A549 (cell line): ENCODE data around the gene KCNE3. TPM values are rescaled to one million over a fixed set of nuclear protein-coding genes. Genes with fewer than 3 reads are reported as not detected.

Experiments
- ATAC-seq, 2 experiments: fragments of 200-7000 bp in 1 of 2; fragments of >200 bp in 1 of 2; cut with Nextera tagmentation in 1 of 2; cut with Tn5 transposase in 1 of 2; 3 replicates each; pipeline versions ENCODE4 v1.8.0 to v1.9.1; 2018 to 2020; ENCODE audit warnings: mild to moderate bottlenecking in 1 of 2, moderate library complexity in 1 of 2
- CTCF ChIA-PET: fragments of 300-600 bp; sonication (Branson Sonifier 250); formaldehyde crosslinking; extraction: SDS; loops from one replicate; lab custom pipeline; 2021; ENCODE audit warnings: antibody characterized with exemption, inconsistent platforms; lab: Yijun Ruan, JAX
- POLR2A ChIA-PET: fragments of 350-600 bp; formaldehyde crosslinking; extraction: SDS; loops from one replicate; lab custom pipeline; 2021; ENCODE audit warnings: antibody characterized with exemption, inconsistent platforms; lab: Yijun Ruan, JAX
- DNase-seq, 2 experiments: peaks; one replicate each; pipeline versions ENCODE4 v3.0.0 to v3.0.0-alpha.2; 2011 to 2016; ENCODE audit warnings: low read depth in 1 of 2, low spot score in 1 of 2
- FAIRE-seq: peaks from 2 replicates; lab custom pipeline; 2011; peaks lifted over from hg19 to GRCh38; lab: Jason Lieb, UNC
- H3K27ac ChIP-seq, 2 experiments: fragments of >200 bp; sonication (Bioruptor Twin); formaldehyde crosslinking; 3 replicates each; pipeline ENCODE4 v1.5.1; 2016 to 2017
- H3K4me1 ChIP-seq: fragments of >200 bp; sonication (Bioruptor Twin); formaldehyde crosslinking; 3 replicates; pipeline ENCODE4 v1.6.1; 2016
- H3K4me2 ChIP-seq: fragments of >200 bp; sonication (Bioruptor Twin); formaldehyde crosslinking; 3 replicates; pipeline ENCODE4 v1.6.1; 2016
- H3K4me3 ChIP-seq: fragments of >200 bp; sonication (Bioruptor Twin); formaldehyde crosslinking; 3 replicates; pipeline ENCODE4 v1.5.1; 2016
- H3K9me3 ChIP-seq: fragments of >200 bp; sonication (Bioruptor Twin); formaldehyde crosslinking; 3 replicates; pipeline ENCODE4 v1.6.1; 2016
- CBX8 ChIP-seq: fragments of 200-600 bp; sonication (generic); IDR thresholded peaks from 2 replicates; pipeline ENCODE4 v1.6.1; 2016
- CHD4 ChIP-seq: fragments of 200-600 bp; sonication (generic); IDR thresholded peaks from 2 replicates; pipeline ENCODE4 v1.6.1; 2016; ENCODE audit warnings: antibody characterized with exemption, mild to moderate bottlenecking, borderline replicate concordance
- CTCF ChIP-seq: fragments of >200 bp; sonication (Bioruptor Twin); formaldehyde crosslinking; IDR thresholded peaks from 3 replicates; pipeline ENCODE4 v1.5.1; 2016
- FOXS1 ChIP-seq: fragments of 250-450 bp; sonication (Bioruptor Pico); IDR thresholded peaks from 2 replicates; pipeline ENCODE4 v1.5.0; 2020; ENCODE audit warnings: mild to moderate bottlenecking, moderate library complexity
- GATA3 ChIP-seq: IDR thresholded peaks from 2 replicates; pipeline ENCODE4 v1.6.1; 2012; ENCODE audit warnings: borderline replicate concordance
- HOXB5 ChIP-seq: fragments of 250-450 bp; sonication (Bioruptor Pico); IDR thresholded peaks from 2 replicates; pipeline ENCODE4 v1.5.0; 2020; ENCODE audit warnings: mild to moderate bottlenecking, moderate library complexity
- MAFK ChIP-seq: fragments of 450-650 bp; IDR thresholded peaks from 2 replicates; pipeline ENCODE4 v1.6.1; 2014; ENCODE audit not compliant: partially characterized antibody
- MAZ ChIP-seq: fragments of 150-350 bp; IDR thresholded peaks from 2 replicates; pipeline ENCODE4 v1.6.1; 2014; ENCODE audit warnings: antibody characterized with exemption, low read depth, low read length, borderline replicate concordance
- NFE2L2 ChIP-seq: fragments of 150-350 bp; conservative IDR thresholded peaks from 2 replicates; pipeline ENCODE4 v1.6.1; 2014; ENCODE audit warnings: low read length
- NPAS2 ChIP-seq: fragments of 250-450 bp; sonication (Bioruptor Pico); IDR thresholded peaks from 2 replicates; pipeline ENCODE4 v1.8.0; 2022; ENCODE audit warnings: mild to moderate bottlenecking, moderate library complexity, borderline replicate concordance
- NR3C1 ChIP-seq: fragments of >200 bp; sonication (Bioruptor Twin); formaldehyde crosslinking; IDR thresholded peaks from 3 replicates; pipeline ENCODE4 v1.6.1; 2017
- PBX3 ChIP-seq: IDR thresholded peaks from 2 replicates; pipeline ENCODE4 v1.6.1; 2012
- PHF8 ChIP-seq: fragments of 200-600 bp; sonication (generic); IDR thresholded peaks from 2 replicates; pipeline ENCODE4 v1.6.1; 2016; ENCODE audit warnings: low read depth, mild to moderate bottlenecking, antibody characterized with exemption, moderate library complexity, borderline replicate concordance
- POLR2AphosphoS2 ChIP-seq: conservative IDR thresholded peaks from 2 replicates; pipeline ENCODE4 v1.6.1; 2012; ENCODE audit warnings: low read length, improper control_type of control experiment, inconsistent platforms
- RAD21 ChIP-seq, 2 experiments: fragments of >200 bp in 1 of 2; sonication (Bioruptor Twin) in 1 of 2; formaldehyde crosslinking in 1 of 2; IDR thresholded peaks in 1 of 2; conservative IDR thresholded peaks in 1 of 2; 2 replicates in 1 of 2; 3 replicates in 1 of 2; pipeline ENCODE4 v1.6.1; 2012 to 2018; ENCODE audit warnings: inconsistent platforms in 1 of 2
- RARB ChIP-seq: fragments of 250-450 bp; sonication (Bioruptor Pico); IDR thresholded peaks from 2 replicates; pipeline ENCODE4 v1.8.0; 2021; ENCODE audit warnings: mild to moderate bottlenecking, moderate library complexity
- RFX5 ChIP-seq: fragments of 450-650 bp; IDR thresholded peaks from 2 replicates; pipeline ENCODE4 v1.7.1; 2014; ENCODE audit warnings: antibody characterized with exemption, mild to moderate bottlenecking, moderate library complexity
- SMC3 ChIP-seq: fragments of >200 bp; sonication (Bioruptor Twin); formaldehyde crosslinking; IDR thresholded peaks from 3 replicates; pipeline ENCODE4 v1.6.1; 2018; ENCODE audit warnings: inconsistent platforms
- WGBS: methylation state at CpG from one replicate; pipeline ENCODE4 v1.1.6; 2017; ENCODE audit errors: missing lambda C conversion rate; 5-methylcytosine and 5-hydroxymethylcytosine counted together
- polyA plus RNA-seq, 4 experiments: library from polyadenylated mRNA; depleted of rRNA in 3 of 4; stranded (reverse); fragments of >200 nt; fragmentation: RNase III in 1 of 4; extraction: RNeasy Plus Mini Kit Qiagen cat#74134 plus additional on column Dnase treatment in 1 of 4; gene quantifications; 2 replicates in 3 of 4; 3 replicates in 1 of 4; pipeline ENCODE4 v1.2.3, GENCODE V29; 2011 to 2017
- TF ChIP-seq, protein P1 (sequence below): IDR thresholded peaks from 2 replicates; pipeline ENCODE4 v1.6.1; 2012

The KCNE3 gene
- polyA plus RNA-seq, 2 of the 4 experiments (the other 2 are of a cell fraction), result 0.23 to 0.56 TPM

GRCh38 chr11:74450318-74450717 is 17.0 kb downstream of the KCNE3 start:
- no peak overlapping the region for H3K4me3 ChIP-seq
- WGBS, result 56% methylated on average over 6 of the region's 6 CpGs
- CTCF ChIA-PET, result interaction anchor here (0.6 to 19.2 kb wide), 60 partner anchors 8 to 486 kb away, joined by 3 to 387 read pairs (median 4); partner anchors contain the start of gene PGM2L1
- peak overlapping the region in 1 of 2 experiments; percentile 26; a peak in 1 of 6 replicates for H3K27ac ChIP-seq
- no peaks in the 10 kb centered on the region for H3K9me3 ChIP-seq
- POLR2A ChIA-PET, result interaction anchor here (0.6 to 1.0 kb wide), 3 partner anchors 32 to 512 kb away, joined by 3 to 6 read pairs (median 3); partner anchors contain the start of gene LIPT2
- no peak for FAIRE-seq
- ATAC-seq, result no peak
- peaks cover 12% of the 10 kb centered on the region for H3K4me1 ChIP-seq
- no peak overlapping the region for H3K4me2 ChIP-seq
- no peak for DNase-seq
- no peak for TF ChIP-seq PBX3
- no peak for TF ChIP-seq CBX8
- TF ChIP-seq RARB (CRISPR knock-in tag), result no peak
- no peak for TF ChIP-seq POLR2AphosphoS2
- TF ChIP-seq MAZ, result no peak
- no peak for TF ChIP-seq PHF8
- TF ChIP-seq, protein P1, sequence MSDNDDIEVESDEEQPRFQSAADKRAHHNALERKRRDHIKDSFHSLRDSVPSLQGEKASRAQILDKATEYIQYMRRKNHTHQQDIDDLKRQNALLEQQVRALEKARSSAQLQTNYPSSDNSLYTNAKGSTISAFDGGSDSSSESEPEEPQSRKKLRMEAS, result no peak
- TF ChIP-seq NFE2L2, result no peak
- TF ChIP-seq CHD4, result no peak
- TF ChIP-seq MAFK, result no peak
- TF ChIP-seq GATA3, result no peak
- TF ChIP-seq HOXB5 (CRISPR knock-in tag), result no peak
- no peak for TF ChIP-seq RAD21 (conservative IDR thresholded peaks at IDR 0.05 in 1 of 2, IDR thresholded peaks at IDR 0.05 in 1 of 2)
- no peak for TF ChIP-seq NR3C1

DNA sequence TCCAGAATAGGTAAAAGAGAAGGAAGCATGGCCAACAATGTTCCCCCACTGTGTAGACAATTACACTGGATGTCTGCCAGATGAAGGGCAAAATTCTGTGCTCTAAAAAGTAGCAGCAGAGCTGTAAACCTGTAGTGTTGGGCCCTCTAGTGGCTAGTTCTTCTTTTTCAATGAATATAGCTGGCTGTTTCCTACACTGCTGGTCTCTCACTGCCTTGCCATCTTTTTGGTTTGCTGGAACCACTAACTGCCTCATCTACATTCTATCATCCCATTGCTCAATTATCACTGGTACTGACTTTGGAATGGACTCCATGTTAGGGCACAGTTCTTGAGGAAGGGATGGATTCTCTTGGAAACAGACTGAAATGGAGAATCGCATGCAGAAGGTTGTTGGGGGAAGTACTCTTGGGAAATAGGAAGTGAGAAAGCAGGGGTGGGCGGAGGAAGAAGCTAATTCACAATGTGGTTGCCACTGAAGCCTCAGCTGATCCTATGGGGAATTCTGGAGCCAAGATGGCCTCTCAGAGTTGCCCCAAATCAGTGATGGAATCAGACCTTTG is 17.9 kb downstream of the KCNE3 start:
- peak; percentile 81 to 94 for ATAC-seq
- POLR2A ChIA-PET, result interaction anchor here (0.7 to 1.1 kb wide), 4 partner anchors 32 to 194 kb away, joined by 4 to 6 read pairs (median 6); partner anchors contain the start of gene PGM2L1
- WGBS, result 87% methylated on average over 2 of the region's 2 CpGs
- CTCF ChIA-PET, result interaction anchor here (0.5 to 19.2 kb wide), 76 partner anchors 9 to 644 kb away, joined by 3 to 387 read pairs (median 4); partner anchors contain the start of genes KCNE3 and PGM2L1
- DNase-seq, result peak; percentile 68 to 74
- no peak overlapping the region for H3K4me3 ChIP-seq
- peak overlapping the region; percentile 53 to 60; a peak in 5 of 6 replicates for H3K27ac ChIP-seq
- H3K9me3 ChIP-seq, result no peaks in the 10 kb centered on the region
- H3K4me1 ChIP-seq, result peaks cover 12% of the 10 kb centered on the region
- TF ChIP-seq SMC3, result peak; percentile 93
- TF ChIP-seq CTCF, result peak; percentile 94
- TF ChIP-seq RAD21 (conservative IDR thresholded peaks at IDR 0.05 in 1 of 2, IDR thresholded peaks at IDR 0.05 in 1 of 2), result peak; percentile 96 to 97
- no peak for TF ChIP-seq NPAS2 (CRISPR knock-in tag)
- no peak for FAIRE-seq
- H3K4me2 ChIP-seq, result peak overlapping the region; percentile 32; the same call in 2 of the 3 replicates

GRCh38 chr11:74447720-74448119 is 19.6 kb downstream of the KCNE3 start:
- TF ChIP-seq SMC3, result no peak
- TF ChIP-seq RFX5, result no peak
- no peak for TF ChIP-seq FOXS1 (CRISPR knock-in tag)
- Histone ChIP-seq H3K4me2 (no peak overlapping the region), H3K4me3 (no peak overlapping the region), H3K27ac (no peak overlapping the region), H3K9me3 (no peaks in the 10 kb centered on the region), H3K4me1 (peaks cover 23% of the 10 kb centered on the region)
- POLR2A ChIA-PET, result no interaction called here
- FAIRE-seq (no peak), ATAC-seq (no peak), DNase-seq (no peak)
- CTCF ChIA-PET, result interaction anchor here (0.9 to 19.2 kb wide), 11 partner anchors 8 to 191 kb away, joined by 3 to 387 read pairs (median 6); no protein-coding TSS in a partner anchor
